PC-9 (cell line): ENCODE data around the gene TMEM150A. TPM values are rescaled to one million over a fixed set of nuclear protein-coding genes. Genes with fewer than 3 reads are reported as not detected.
A peak's percentile ranks its signal among the peaks of the same experiment; 100 is the strongest.

Experiments used
- BruUV-seq: library from RNA; stranded (reverse); fragments of 400-500 nt; replicated peaks from 2 replicates; lab custom pipeline; 2021; lab: Mats Ljungman, UMichigan
- CTCF ChIA-PET: fragments of 300-600 bp; sonication (Branson Sonifier 250); formaldehyde crosslinking; loops from one replicate; lab custom pipeline; 2022; ENCODE audit warnings: antibody characterized with exemption; lab: Charles Lee
- POLR2A ChIA-PET: fragments of 300-600 bp; sonication (Branson Sonifier 250); formaldehyde crosslinking; loops from one replicate; lab custom pipeline; 2022; ENCODE audit warnings: antibody characterized with exemption; ENCODE audit not compliant: unreplicated experiment; lab: Charles Lee
- DNase-seq, 2 experiments: peaks; one replicate each; pipeline versions ENCODE4 v3.0.0 to v3.0.0-alpha.2; 2015 to 2022; ENCODE audit warnings: mixed read lengths in 1 of 2
- H2AFZ ChIP-seq: fragments of 200-600 bp; sonication (generic); 2 replicates; pipeline ENCODE4 v1.8.1; 2017; ENCODE audit warnings: antibody characterized with exemption
- H3F3A ChIP-seq: fragments of 200-600 bp; sonication (generic); 2 replicates; pipeline ENCODE4 v1.8.1; 2017; ENCODE audit warnings: antibody characterized with exemption, mild to moderate bottlenecking, low read depth; ENCODE audit not compliant: insufficient read depth
- H3K27ac ChIP-seq: fragments of 200-600 bp; sonication (generic); 2 replicates; pipeline ENCODE4 v1.6.1; 2016; ENCODE audit warnings: mixed run types
- H3K27me3 ChIP-seq: fragments of 200-600 bp; sonication (generic); 2 replicates; pipeline ENCODE4 v1.6.1; 2016; ENCODE audit warnings: low read depth, mixed run types; ENCODE audit not compliant: insufficient read depth
- H3K36me3 ChIP-seq: fragments of 200-600 bp; sonication (generic); 2 replicates; pipeline ENCODE4 v1.6.1; 2016; ENCODE audit warnings: low read depth, mixed run types
- H3K4me1 ChIP-seq: fragments of 200-600 bp; sonication (generic); replicated peaks from 2 replicates; pipeline ENCODE4 v1.6.1; 2016; ENCODE audit warnings: mixed run types; ENCODE audit not compliant: insufficient read depth
- H3K4me2 ChIP-seq: fragments of 200-600 bp; sonication (generic); 2 replicates; pipeline ENCODE4 v1.6.1; 2017; ENCODE audit warnings: mixed run types
- H3K4me3 ChIP-seq: fragments of 200-600 bp; sonication (generic); 2 replicates; pipeline ENCODE4 v1.6.1; 2016; ENCODE audit warnings: mixed run types
- H3K79me2 ChIP-seq: fragments of 200-600 bp; sonication (generic); 2 replicates; pipeline ENCODE4 v1.6.1; 2017; ENCODE audit warnings: low read depth, mixed run types
- H3K9me2 ChIP-seq: fragments of 200-600 bp; sonication (generic); 2 replicates; pipeline ENCODE4 v1.8.1; 2017; ENCODE audit warnings: mild to moderate bottlenecking; ENCODE audit not compliant: insufficient read depth
- H3K9me3 ChIP-seq: fragments of 200-600 bp; sonication (generic); 2 replicates; pipeline ENCODE4 v1.8.1; 2016; ENCODE audit warnings: low read depth; ENCODE audit not compliant: insufficient read depth
- H4K20me1 ChIP-seq: fragments of 200-600 bp; sonication (generic); 2 replicates; pipeline ENCODE4 v1.8.1; 2017; ENCODE audit not compliant: insufficient read depth
- CTCF ChIP-seq: fragments of 200-600 bp; sonication (generic); conservative IDR thresholded peaks from 2 replicates; pipeline ENCODE4 v1.6.1; 2017; ENCODE audit warnings: mixed run types, antibody characterized with exemption, mild to moderate bottlenecking, moderate library complexity
- EZH2 ChIP-seq: fragments of 200-600 bp; sonication (generic); IDR thresholded peaks from 2 replicates; pipeline ENCODE4 v1.8.0; 2017; ENCODE audit warnings: antibody characterized with exemption, low read depth
- intact Hi-C: fragments of 100-400 bp; cut with micrococcal nuclease; formaldehyde crosslinking; loops from one replicate; pipeline ENCODE4 v1.10.0; 2022; ENCODE audit not compliant: unreplicated experiment
- total RNA-seq: library from RNA; stranded (reverse); gene quantifications from 2 replicates; pipeline ENCODE4 v1.2.3, GENCODE V29; 2021

The TMEM150A gene
- total RNA-seq, 1 experiment from 2014 or later = 5.3 TPM

GRCh38 chr2:85601771-85602475 is 575 bp downstream of the TMEM150A start:
- Histone ChIP-seq H3K4me2 (peak overlapping the region; percentile 82), H3K4me3 (peak overlapping the region; percentile 59; the same call in 1 of the 2 replicates), H4K20me1 (no peaks in the 10 kb centered on the region), H3K27ac (no peak overlapping the region), H3F3A (peaks cover 39% of the 10 kb centered on the region), H3K79me2 (peaks cover 49% of the 10 kb centered on the region), H3K9me2 (no peaks in the 10 kb centered on the region), H2AFZ (peak overlapping the region; percentile 43; the same call in 1 of the 2 replicates), H3K9me3 (no peaks in the 10 kb centered on the region), H3K27me3 (no peaks in the 10 kb centered on the region), H3K36me3 (peaks cover 21% of the 10 kb centered on the region), H3K4me1 (peaks cover 39% of the 10 kb centered on the region)
- no peak for DNase-seq
- BruUV-seq = no TSS peak
- no peak for TF ChIP-seq CTCF
- TF ChIP-seq EZH2 = no peak
- POLR2A ChIA-PET = interaction anchor here (0.7 kb wide), 1 partner anchor 97 kb away, joined by 3 read pairs; no protein-coding TSS in a partner anchor
- CTCF ChIA-PET = no interaction called here
- intact Hi-C loops = loop anchor here (1.0 to 5.0 kb wide), 4 partner anchors 9 to 183 kb away; partner anchors contain the start of genes GGCX, SH2D6 and VAMP8

GRCh38 chr2:85600951-85601770 is 1.3 kb downstream of the TMEM150A start:
- BruUV-seq = TSS peak; percentile 10

More at GRCh38 chr2:85600951-85601770, 1.3 kb downstream of the TMEM150A start:
- no peaks in the 10 kb centered on the region for H3K27me3 ChIP-seq
- DNase-seq = no peak
- H3K4me2 ChIP-seq = peak overlapping the region; percentile 82
- H3K79me2 ChIP-seq = peaks cover 54% of the 10 kb centered on the region
- intact Hi-C loops = loop anchor here (5.0 kb wide), 1 partner anchor 39 kb away; the partner anchor contains the start of gene GGCX
- CTCF ChIA-PET = no interaction called here
- POLR2A ChIA-PET = interaction anchor here (0.7 to 0.8 kb wide), 2 partner anchors 41 to 98 kb away, joined by 3 to 4 read pairs; no protein-coding TSS in a partner anchor
- H3K36me3 ChIP-seq = peaks cover 24% of the 10 kb centered on the region
- no peaks in the 10 kb centered on the region for H3K9me2 ChIP-seq
- H4K20me1 ChIP-seq = no peaks in the 10 kb centered on the region
- H2AFZ ChIP-seq = no peak overlapping the region
- TF ChIP-seq CTCF = no peak
- H3K9me3 ChIP-seq = no peaks in the 10 kb centered on the region
- peaks cover 39% of the 10 kb centered on the region for H3K4me1 ChIP-seq
- H3F3A ChIP-seq = peaks cover 32% of the 10 kb centered on the region
- no peak overlapping the region for H3K27ac ChIP-seq
- peak overlapping the region; percentile 59; the same call in 1 of the 2 replicates for H3K4me3 ChIP-seq
